ENCODE data around the gene NMU.

DNA sequence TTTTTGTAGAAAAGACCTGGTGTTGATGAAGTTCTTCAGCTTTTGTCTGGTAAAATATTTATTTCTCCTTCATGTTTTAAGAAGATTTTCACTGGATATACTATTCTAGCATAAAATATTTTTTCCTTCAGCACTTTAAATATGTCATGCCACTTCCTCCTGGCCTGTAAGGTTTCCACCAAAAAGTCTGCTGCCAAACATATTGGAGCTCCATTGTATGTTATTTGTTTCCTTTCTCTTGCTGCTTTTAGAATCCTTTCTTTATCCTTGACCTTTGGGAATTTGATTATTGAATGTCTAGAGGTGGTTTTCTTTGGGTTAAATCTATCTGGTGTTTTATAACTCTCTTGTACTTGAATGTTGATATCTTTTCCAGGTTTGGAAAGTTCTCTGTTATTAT, 35.6 kb upstream of the NMU start:
- no peak for TF ChIP-seq CTCF (IDR thresholded peaks at IDR 0.05; ENCODE audit: low read depth, low read length)
- no peak for TF ChIP-seq POLR2A (IDR thresholded peaks at IDR 0.05; ENCODE audit: extremely low read depth, insufficient read length)
- no peak for TF ChIP-seq MYC (IDR thresholded peaks at IDR 0.05; ENCODE audit: low read depth, low read length)
- TF ChIP-seq MAX (IDR thresholded peaks at IDR 0.05; ENCODE audit: low read depth, low read length): no peak

Measured in NB4 (cell line).